Measurements from ENCODE around the gene RNF215. TPM values are rescaled to one million over a fixed set of nuclear protein-coding genes. Genes with fewer than 3 reads are reported as not detected.

RNF215 gene
- total and polyA plus RNA-seq, 2 of the 13 experiments (the other 11 are each of a cell fraction or from before 2014, with no cell fraction given): 5.3 to 6.1 TPM

DNA sequence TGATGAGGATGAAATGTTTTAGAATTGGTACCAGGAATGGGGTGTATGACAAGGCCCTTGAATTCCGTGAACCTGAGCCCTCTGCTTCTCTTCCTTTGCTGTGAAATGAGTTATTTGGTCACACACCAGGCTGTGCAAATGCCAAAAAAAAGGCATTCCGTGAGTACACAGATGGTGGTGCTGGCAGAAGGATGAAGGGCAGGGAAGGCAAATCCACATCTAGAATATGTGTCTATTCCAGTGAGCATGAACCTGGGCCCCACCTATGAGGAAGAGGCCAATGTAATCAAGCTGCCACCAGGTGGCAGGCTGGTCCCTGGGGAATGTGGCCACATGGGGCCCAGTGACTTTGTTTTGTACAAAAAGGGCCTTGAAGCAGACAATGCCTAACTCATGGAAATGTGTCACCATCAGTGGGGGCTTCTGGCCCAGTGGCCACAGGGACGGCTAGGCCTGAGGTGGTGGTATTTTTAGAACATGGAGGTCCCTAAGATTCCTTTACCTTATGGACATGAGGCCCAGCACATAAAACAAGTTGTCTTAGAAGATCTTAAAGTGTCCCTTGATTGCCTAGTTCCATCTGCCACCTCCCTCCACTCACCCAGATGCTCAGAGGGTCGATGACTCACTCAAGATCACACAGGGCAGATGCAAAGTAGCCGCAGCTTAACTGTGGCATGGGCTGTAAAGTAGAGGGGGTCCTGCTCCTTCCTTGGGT lies 3.9 kb upstream of the RNF215 start (continued):
- TF ChIP-seq, protein P1, sequence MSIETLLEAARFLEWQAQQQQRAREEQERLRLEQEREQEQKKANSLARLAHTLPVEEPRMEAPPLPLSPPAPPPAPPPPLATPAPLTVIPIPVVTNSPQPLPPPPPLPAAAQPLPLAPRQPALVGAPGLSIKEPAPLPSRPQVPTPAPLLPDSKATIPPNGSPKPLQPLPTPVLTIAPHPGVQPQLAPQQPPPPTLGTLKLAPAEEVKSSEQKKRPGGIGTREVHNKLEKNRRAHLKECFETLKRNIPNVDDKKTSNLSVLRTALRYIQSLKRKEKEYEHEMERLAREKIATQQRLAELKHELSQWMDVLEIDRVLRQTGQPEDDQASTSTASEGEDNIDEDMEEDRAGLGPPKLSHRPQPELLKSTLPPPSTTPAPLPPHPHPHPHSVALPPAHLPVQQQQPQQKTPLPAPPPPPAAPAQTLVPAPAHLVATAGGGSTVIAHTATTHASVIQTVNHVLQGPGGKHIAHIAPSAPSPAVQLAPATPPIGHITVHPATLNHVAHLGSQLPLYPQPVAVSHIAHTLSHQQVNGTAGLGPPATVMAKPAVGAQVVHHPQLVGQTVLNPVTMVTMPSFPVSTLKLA (IDR thresholded peaks at IDR 0.05): peak; percentile 46; the same call in 1 of the 2 replicates
- TF ChIP-seq SETDB1 (CRISPR knock-in tag; IDR thresholded peaks at IDR 0.05; ENCODE audit: borderline replicate concordance) (no peak), ZNF652 (CRISPR knock-in tag; IDR thresholded peaks at IDR 0.05; ENCODE audit: borderline replicate concordance, low read depth) (no peak), HIVEP1 (CRISPR knock-in tag; IDR thresholded peaks at IDR 0.05) (no peak), SP5 (CRISPR knock-in tag; IDR thresholded peaks at IDR 0.05; ENCODE audit: borderline replicate concordance, low read depth) (no peak), KDM2A (CRISPR knock-in tag; IDR thresholded peaks at IDR 0.05; ENCODE audit: borderline replicate concordance, low read depth) (peak; percentile 74), IRF2 (CRISPR knock-in tag; IDR thresholded peaks at IDR 0.05) (peak; percentile 77), SNAPC2 (CRISPR knock-in tag; IDR thresholded peaks at IDR 0.05) (no peak), ADNP (CRISPR knock-in tag; IDR thresholded peaks at IDR 0.05) (no peak), NFKB2 (CRISPR knock-in tag; IDR thresholded peaks at IDR 0.05; ENCODE audit: borderline replicate concordance) (no peak), IRX3 (CRISPR knock-in tag; IDR thresholded peaks at IDR 0.05; ENCODE audit: borderline replicate concordance, low read depth) (no peak), HOXD1 (CRISPR knock-in tag; IDR thresholded peaks at IDR 0.05) (no peak), PHF21A (CRISPR knock-in tag; IDR thresholded peaks at IDR 0.05) (no peak), ZNF263 (CRISPR knock-in tag; IDR thresholded peaks at IDR 0.05) (no peak)
- TF ChIP-seq, protein P2, sequence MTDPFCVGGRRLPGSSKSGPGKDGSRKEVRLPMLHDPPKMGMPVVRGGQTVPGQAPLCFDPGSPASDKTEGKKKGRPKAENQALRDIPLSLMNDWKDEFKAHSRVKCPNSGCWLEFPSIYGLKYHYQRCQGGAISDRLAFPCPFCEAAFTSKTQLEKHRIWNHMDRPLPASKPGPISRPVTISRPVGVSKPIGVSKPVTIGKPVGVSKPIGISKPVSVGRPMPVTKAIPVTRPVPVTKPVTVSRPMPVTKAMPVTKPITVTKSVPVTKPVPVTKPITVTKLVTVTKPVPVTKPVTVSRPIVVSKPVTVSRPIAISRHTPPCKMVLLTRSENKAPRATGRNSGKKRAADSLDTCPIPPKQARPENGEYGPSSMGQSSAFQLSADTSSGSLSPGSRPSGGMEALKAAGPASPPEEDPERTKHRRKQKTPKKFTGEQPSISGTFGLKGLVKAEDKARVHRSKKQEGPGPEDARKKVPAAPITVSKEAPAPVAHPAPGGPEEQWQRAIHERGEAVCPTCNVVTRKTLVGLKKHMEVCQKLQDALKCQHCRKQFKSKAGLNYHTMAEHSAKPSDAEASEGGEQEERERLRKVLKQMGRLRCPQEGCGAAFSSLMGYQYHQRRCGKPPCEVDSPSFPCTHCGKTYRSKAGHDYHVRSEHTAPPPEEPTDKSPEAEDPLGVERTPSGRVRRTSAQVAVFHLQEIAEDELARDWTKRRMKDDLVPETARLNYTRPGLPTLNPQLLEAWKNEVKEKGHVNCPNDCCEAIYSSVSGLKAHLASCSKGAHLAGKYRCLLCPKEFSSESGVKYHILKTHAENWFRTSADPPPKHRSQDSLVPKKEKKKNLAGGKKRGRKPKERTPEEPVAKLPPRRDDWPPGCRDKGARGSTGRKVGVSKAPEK (CRISPR knock-in tag; IDR thresholded peaks at IDR 0.05; ENCODE audit: borderline replicate concordance): no peak
- TF ChIP-seq, protein P3, sequence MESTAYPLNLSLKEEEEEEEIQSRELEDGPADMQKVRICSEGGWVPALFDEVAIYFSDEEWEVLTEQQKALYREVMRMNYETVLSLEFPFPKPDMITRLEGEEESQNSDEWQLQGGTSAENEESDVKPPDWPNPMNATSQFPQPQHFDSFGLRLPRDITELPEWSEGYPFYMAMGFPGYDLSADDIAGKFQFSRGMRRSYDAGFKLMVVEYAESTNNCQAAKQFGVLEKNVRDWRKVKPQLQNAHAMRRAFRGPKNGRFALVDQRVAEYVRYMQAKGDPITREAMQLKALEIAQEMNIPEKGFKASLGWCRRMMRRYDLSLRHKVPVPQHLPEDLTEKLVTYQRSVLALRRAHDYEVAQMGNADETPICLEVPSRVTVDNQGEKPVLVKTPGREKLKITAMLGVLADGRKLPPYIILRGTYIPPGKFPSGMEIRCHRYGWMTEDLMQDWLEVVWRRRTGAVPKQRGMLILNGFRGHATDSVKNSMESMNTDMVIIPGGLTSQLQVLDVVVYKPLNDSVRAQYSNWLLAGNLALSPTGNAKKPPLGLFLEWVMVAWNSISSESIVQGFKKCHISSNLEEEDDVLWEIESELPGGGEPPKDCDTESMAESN (CRISPR knock-in tag; conservative IDR thresholded peaks at IDR 0.05): no peak
- TF ChIP-seq, protein P4, sequence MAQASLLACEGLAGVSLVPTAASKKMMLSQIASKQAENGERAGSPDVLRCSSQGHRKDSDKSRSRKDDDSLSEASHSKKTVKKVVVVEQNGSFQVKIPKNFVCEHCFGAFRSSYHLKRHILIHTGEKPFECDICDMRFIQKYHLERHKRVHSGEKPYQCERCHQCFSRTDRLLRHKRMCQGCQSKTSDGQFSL (CRISPR knock-in tag; IDR thresholded peaks at IDR 0.05): no peak
- TF ChIP-seq, protein P5, sequence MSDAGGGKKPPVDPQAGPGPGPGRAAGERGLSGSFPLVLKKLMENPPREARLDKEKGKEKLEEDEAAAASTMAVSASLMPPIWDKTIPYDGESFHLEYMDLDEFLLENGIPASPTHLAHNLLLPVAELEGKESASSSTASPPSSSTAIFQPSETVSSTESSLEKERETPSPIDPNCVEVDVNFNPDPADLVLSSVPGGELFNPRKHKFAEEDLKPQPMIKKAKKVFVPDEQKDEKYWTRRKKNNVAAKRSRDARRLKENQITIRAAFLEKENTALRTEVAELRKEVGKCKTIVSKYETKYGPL (CRISPR knock-in tag; IDR thresholded peaks at IDR 0.05): no peak
- TF ChIP-seq, protein P6, sequence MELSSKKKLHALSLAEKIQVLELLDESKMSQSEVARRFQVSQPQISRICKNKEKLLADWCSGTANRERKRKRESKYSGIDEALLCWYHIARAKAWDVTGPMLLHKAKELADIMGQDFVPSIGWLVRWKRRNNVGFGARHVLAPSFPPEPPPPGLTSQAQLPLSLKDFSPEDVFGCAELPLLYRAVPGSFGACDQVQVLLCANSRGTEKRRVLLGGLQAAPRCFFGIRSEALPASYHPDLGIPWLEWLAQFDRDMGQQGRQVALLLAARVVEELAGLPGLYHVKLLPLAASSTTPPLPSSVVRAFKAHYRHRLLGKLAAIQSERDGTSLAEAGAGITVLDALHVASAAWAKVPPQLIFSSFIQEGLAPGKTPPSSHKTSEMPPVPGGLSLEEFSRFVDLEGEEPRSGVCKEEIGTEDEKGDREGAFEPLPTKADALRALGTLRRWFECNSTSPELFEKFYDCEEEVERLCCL (CRISPR knock-in tag; IDR thresholded peaks at IDR 0.05; ENCODE audit: borderline replicate concordance): no peak
- TF ChIP-seq, protein P7, sequence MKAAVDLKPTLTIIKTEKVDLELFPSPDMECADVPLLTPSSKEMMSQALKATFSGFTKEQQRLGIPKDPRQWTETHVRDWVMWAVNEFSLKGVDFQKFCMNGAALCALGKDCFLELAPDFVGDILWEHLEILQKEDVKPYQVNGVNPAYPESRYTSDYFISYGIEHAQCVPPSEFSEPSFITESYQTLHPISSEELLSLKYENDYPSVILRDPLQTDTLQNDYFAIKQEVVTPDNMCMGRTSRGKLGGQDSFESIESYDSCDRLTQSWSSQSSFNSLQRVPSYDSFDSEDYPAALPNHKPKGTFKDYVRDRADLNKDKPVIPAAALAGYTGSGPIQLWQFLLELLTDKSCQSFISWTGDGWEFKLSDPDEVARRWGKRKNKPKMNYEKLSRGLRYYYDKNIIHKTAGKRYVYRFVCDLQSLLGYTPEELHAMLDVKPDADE (CRISPR knock-in tag; IDR thresholded peaks at IDR 0.05): no peak
